CD4-positive, alpha-beta T cell treated with Interleukin-4 for 1 hour (primary cell): ENCODE data around the gene GNG2.

Experiments
- DNase-seq, 2 donors: peaks; one replicate each; pipeline ENCODE4 v3.0.0-alpha.2; 2020 to 2022

The GNG2 gene

GRCh38 chr14:51951656-51952055 is 91.2 kb downstream of the GNG2 start:
- DNase-seq, result no peak

- DNase-seq, result no peak
Observed at GRCh38 chr14:51954031-51954430, 93.6 kb downstream of the GNG2 start.

GRCh38 chr14:51954657-51955056 is 94.2 kb downstream of the GNG2 start:
- peak in 1 of 2 donors; percentile 14 for DNase-seq

- DNase-seq, result no peak
Observed at GRCh38 chr14:51957950-51958349, 97.5 kb downstream of the GNG2 start.

GRCh38 chr14:51959928-51960327 is 99.5 kb downstream of the GNG2 start:
- DNase-seq, result no peak

DNA sequence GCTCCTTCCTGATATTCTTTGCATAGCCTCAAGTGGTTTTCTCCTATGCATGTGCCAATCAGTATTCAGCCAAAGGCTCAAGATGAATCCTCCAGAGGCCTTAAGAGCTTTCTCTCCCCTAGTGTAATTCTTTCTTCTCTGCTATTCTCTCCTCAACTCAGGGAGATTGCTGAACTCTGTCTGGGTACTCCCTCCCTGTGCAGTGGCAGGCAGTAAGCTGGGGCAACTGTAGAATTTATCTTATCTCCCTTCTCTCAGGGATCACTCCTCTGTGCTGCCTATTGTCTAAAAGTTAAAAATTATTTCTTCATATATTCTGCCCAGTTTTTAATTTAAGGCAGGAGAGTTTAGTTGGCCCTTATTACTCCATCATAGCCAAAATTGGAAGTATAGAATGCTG is 100.5 kb downstream of the GNG2 start:
- DNase-seq, result no peak

GRCh38 chr14:51962711-51963110 is 102.3 kb downstream of the GNG2 start:
- no peak for DNase-seq

- no peak for DNase-seq
Observed at GRCh38 chr14:51963286-51963685, 102.9 kb downstream of the GNG2 start.

DNA sequence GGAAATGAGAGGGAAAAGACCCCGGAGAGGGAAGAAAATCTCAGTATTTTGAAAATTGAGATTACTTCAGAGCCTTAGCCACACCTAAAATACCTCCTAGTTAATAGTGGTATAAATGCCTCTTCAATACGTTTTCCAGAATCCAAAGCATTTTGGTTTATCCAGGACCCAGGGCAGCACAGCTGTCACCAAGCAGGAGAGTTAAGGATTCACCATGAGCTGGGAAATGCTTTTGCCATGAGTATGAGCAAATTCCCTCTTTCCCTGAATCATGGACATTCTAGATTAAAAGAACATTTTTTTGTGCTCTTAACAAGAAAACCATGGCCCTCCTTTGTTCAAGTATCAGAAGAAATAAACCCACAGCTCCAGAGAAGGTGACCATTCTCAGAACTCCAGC is 107.1 kb downstream of the GNG2 start:
- no peak for DNase-seq

DNA sequence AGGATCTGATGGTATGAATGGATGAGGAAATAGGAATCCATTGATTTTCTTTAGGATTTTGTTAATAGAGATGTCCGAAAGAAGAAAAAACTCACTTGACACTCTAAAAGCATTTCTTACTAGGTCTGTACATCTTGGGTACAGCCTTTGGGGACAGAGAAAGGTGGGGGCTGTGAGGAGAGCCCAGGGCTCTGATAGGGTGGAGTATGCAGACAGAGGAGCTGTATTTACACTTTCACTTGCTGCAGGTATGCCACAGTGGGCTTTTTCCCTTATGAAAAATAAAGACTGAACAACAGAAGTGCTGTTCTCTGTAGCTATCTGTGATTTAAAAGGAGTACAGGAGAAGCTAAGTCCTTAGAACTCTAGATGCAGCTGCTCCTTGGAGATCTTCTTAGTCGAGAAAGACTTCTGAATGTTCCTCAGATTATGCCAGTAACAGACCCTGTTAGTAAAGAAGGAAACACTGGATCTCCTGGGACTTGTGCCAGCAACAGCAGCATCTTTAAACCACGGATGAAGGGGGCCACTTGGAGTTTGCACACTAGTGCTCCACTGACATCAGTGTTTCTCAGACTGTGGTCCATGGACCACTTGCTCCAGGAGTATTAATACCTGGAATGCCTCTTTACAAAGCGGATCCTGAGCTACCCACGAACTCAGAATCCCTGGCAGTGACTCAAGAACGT is 109.6 kb downstream of the GNG2 start:
- DNase-seq, result no peak

- no peak for DNase-seq
Observed at GRCh38 chr14:51972566-51972965, 112.2 kb downstream of the GNG2 start.

- DNase-seq, result no peak
Observed at GRCh38 chr14:51977075-51977474, 116.7 kb downstream of the GNG2 start.

DNA sequence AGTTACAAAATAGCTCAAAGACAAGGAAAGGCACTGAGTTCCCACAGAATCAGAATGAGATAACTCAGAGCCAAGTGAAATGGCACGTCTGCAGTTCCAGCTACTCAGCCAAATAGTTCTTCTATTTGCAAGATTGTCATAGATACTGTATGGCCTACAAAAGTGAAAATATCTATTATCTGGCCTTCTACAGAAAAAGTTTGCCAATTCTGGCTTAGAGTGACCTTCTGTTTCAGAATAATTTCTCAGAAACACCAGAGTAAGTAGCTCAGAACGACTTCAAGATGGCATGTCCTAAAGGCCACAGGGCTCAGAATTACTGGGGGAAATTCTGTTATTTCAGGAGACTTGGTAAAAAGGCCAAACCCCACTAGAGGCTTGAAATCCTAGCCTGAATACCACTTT is 118.3 kb downstream of the GNG2 start:
- no peak for DNase-seq

DNA sequence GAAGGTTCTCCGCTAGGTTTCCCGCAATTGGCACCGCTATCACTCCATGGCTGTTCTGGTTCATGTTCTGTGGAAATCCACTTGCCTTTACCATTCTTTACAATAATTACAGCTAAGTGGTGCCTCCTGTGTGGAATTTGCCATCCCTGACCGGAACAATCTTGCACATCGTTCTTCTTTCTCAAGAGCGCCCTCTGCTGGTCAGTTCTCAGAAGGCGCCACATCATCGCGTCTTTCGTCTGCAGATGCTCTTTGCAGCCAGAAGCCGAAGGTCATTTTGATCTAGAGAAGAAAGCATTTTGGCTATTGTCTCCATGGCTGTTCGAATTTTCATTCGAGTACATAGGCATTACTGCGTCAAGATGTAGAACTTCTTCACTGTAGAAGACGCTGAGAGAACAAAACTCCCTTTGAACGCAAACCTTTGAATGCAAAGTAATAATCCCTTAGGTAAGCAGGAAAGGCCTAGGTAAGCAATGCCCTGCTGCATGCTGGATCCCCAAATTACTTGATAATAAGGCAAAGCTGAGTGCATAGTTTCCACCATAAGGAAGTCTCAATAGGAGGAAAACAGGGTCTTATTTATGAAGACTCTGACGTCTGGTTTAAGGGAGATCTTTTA is 118.8 kb downstream of the GNG2 start:
- peak; percentile 80 to 81 for DNase-seq

DNA sequence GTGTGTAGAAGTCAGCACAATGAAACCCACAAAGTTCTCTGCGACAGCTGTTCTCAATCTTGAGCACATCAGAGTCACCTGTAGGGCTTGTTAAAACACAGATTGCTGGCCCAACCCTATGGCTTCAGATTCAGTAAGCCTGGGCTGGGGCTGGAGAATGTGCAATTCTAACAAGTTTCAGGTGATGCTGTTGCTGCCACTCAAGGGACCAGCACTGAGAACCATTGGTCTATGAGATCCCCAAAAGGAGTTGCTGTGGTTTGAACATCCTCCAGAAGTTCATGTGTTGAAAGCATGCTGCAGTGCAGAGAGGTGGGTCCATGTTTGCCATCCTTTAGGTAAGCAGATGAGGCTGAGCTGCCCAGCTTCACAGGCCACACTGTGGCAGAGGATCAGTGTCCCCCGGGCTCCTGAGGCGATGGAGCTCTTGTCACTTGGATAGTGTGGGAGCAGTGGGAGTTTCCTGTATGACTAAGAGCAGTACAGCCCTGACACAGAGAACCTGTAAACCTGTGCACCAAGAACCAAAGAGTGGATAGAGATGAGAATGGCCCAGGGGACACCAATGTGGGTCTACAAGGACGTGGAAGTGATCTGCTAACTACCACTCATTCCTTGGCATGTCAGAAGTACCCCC is 120.9 kb downstream of the GNG2 start:
- DNase-seq, result no peak

DNA sequence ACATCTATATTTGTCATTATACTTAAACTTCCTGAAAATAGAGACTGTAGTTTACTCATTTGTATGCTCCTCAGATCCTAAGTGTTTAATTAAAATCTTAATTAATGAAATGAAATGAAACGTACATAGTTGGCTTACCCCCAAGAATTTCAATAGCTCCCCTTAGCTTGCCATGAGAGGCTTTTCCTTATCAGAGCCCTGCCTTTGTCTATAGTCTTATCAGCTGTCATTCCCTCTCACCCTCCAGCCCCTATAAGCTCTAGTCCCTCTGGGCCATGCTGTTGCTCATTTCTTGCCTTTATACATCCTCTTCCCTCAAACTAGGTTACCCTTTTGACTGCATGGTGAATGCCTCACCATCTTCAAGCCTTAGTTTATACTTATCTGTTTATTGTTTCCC is 127.8 kb downstream of the GNG2 start:
- DNase-seq, result no peak

DNA sequence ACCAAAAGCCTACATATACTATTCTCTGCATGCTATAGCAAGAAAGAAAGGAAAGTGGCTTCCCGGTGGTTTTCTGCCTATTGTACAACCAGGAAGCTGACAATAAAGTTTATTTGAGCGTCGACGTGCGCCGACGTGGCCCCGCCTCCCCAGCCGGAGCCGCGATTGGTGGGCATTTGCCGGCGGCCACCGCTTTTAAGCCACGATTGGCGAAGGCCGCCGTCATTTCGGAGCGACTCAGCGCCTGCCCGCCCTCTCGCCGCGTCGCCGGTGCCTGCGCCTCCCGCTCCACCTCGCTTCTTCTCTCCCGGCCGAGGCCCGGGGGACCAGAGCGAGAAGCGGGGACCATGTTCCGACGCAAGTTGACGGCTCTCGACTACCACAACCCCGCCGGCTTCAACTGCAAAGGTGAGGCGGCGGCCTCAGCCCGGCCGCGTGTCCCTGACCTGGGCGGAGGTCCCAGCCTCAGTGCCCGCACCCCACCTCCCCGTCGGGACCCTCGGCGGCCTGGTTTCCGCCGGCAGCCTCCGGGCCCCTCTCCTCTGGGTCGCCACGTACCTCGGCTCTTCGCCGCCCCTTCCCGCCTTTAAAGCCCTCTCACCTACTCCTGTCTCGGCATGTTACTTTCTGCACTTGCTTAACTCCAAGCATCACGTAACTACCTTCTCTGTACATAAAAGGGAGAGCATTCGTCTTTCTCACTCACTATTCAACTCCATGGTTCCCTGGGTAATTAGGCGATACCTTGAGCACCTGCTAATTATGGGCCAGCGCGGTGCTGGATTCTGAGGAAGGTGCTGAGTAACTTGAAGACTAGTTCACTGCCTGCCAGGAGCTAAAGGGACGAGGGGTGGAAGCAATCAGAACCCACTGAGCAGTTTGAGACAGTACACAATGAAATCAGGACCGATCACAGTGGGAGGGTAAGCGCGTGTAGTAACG is 129.2 kb downstream of the GNG2 start, which contains the start of gene RTRAF:
TSS of gene RTRAF (plus strand) at position 254 of the 942 bp plus-strand sequence. CDS start at position 348, 94 bp downstream.
- peak; percentile 92 for DNase-seq

GRCh38 chr14:51990488-51990887 is 130.1 kb downstream of the GNG2 start:
- DNase-seq, result no peak

- DNase-seq, result no peak
Observed at GRCh38 chr14:51993285-51993920, 133.0 kb downstream of the GNG2 start.

GRCh38 chr14:51996148-51996746 is 135.8 kb downstream of the GNG2 start:
- DNase-seq, result peak in 1 of 2 donors; percentile 64

- no peak for DNase-seq
Observed at GRCh38 chr14:51998348-51998747, 137.9 kb downstream of the GNG2 start.

- no peak for DNase-seq
Observed at GRCh38 chr14:51999084-51999483, 138.7 kb downstream of the GNG2 start.
